MM.1S (cell line): ENCODE data around the gene DPY19L1.

Experiments used
- CTCF ChIP-seq: fragments of 300-600 bp; sonication (generic); IDR thresholded peaks from 2 replicates; pipeline ENCODE4 v1.5.1; 2016; ENCODE audit warnings: antibody characterized with exemption, low read length, mixed read lengths
- EZH2 ChIP-seq: fragments of 300-600 bp; sonication (generic); optimal IDR thresholded peaks from 2 replicates; pipeline ENCODE3; 2017; ENCODE audit warnings: low read depth, mild to moderate bottlenecking, antibody characterized with exemption, low read length, mixed read lengths
- EZH2phosphoT487 ChIP-seq: fragments of 300-600 bp; sonication (generic); IDR thresholded peaks from 2 replicates; pipeline ENCODE4 v1.6.1; 2018; ENCODE audit warnings: antibody characterized with exemption, low read length

GRCh38 chr7:35036361-35037171 is 719 bp downstream of the DPY19L1 start:
- TF ChIP-seq CTCF (no peak), EZH2phosphoT487 (no peak), EZH2 (no peak)
